Ovary (tissue), 3 donors: ENCODE results near the gene IFIT2.

Experiments
- CTCF ChIP-seq, 3 donors: fragments of 450-650 bp in 2 of 3; fragments of 200-600 bp in 1 of 3; IDR thresholded peaks; one replicate each; pipeline versions ENCODE4 v1.5.1 to v1.8.0; 2016 to 2022; ENCODE audit warnings: antibody characterized with exemption in 3 of 3, mild to moderate bottlenecking in 1 of 3
- POLR2A ChIP-seq: fragments of 450-650 bp; IDR thresholded peaks from one replicate; pipeline ENCODE4 v1.6.1; 2017; ENCODE audit warnings: antibody characterized with exemption, mild to moderate bottlenecking, moderate library complexity
- donor health status: DM: no; HTN: no; CAD: no.

- TF ChIP-seq CTCF (IDR thresholded peaks at IDR 0.05): no peak
- TF ChIP-seq POLR2A: no peak
Measured at GRCh38 chr10:89314676-89315075, 12.8 kb downstream of the IFIT2 start.
